GM21619 (cell line): Measurements from ENCODE around the gene CYP2D6.

Experiments used
- ATAC-seq: cut with Tn5 transposase; IDR thresholded peaks from one replicate; pipeline ENCODE4 v1.9.1; 2021; ENCODE audit not compliant: unreplicated experiment

The CYP2D6 gene

GRCh38 chr22:42086051-42086450, 44.6 kb downstream of the CYP2D6 start:
- no peak for ATAC-seq

DNA sequence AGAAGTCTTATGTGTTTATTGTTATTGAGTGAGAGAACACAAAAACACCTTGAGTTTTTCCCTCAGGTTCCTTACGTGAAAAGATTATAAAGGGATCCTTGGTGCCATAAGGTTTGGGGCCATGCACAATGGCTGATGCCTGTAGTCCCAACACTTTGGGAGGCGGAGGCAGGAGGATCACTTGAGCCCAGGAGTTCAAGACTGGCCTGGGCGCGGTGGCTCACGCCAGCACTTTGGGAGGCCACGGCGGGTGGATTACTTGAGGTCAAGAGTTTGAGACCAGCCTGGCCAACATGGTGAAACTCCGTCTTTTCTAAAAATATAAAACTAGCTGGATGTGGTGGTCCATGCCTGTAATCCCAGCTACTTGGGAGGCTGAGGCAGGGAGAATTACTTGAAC, 45.7 kb downstream of the CYP2D6 start:
- no peak for ATAC-seq

- no peak for ATAC-seq
These were observed 47.5 kb downstream of the CYP2D6 start for GRCh38 chr22:42083119-42083518.

- no peak for ATAC-seq
These were observed 50.3 kb downstream of the CYP2D6 start for GRCh38 chr22:42080287-42080686.

DNA sequence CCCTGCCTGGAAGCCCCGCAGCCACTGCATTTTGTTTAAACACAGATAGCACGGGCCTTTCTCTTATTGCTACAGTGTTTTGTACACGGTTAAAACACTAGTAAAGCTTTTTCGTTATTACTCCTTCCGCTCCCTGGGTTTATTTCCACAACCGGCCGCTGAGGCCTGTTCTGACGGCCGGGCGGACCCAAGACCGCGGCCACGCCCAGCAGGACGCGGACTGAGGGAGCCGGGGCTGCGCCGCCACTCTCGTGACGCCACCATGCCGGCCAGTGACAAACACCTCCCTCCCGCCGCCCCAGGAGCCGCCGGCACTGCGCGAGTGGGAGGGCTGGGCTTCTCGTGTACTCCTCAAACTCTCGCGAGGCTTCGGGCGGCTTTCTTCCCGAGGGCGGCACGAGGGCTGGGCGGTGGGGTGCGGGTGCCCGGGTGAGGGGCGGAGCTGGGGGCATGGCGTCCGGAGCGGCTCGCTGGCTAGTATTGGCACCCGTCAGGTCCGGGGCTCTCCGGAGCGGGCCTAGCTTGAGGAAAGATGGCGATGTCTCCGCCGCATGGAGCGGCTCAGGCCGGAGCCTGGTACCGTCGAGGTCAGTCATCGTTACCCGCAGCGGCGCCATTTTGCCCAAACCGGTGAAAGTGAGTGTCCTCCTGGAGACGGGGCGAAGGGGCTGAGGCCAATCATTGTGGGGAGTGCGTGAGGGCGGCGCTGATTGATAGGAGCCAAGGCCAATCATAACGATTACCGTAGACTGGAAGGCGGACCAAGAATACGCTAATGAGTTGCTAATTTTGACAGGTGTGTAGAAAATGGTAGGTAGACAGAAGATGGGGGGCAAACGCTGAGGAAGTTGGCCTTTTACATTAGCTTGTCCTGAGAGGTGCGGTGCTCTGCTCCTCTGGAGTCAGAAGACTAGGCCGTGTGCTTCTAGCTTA, 51.0 kb downstream of the CYP2D6 start, which contains the start of gene SMDT1:
Gene SMDT1 (plus strand): TSS at position 382 of the 933 bp plus-strand sequence. CDS start 69 bp downstream, at position 451.
- peak; percentile 75 for ATAC-seq

DNA sequence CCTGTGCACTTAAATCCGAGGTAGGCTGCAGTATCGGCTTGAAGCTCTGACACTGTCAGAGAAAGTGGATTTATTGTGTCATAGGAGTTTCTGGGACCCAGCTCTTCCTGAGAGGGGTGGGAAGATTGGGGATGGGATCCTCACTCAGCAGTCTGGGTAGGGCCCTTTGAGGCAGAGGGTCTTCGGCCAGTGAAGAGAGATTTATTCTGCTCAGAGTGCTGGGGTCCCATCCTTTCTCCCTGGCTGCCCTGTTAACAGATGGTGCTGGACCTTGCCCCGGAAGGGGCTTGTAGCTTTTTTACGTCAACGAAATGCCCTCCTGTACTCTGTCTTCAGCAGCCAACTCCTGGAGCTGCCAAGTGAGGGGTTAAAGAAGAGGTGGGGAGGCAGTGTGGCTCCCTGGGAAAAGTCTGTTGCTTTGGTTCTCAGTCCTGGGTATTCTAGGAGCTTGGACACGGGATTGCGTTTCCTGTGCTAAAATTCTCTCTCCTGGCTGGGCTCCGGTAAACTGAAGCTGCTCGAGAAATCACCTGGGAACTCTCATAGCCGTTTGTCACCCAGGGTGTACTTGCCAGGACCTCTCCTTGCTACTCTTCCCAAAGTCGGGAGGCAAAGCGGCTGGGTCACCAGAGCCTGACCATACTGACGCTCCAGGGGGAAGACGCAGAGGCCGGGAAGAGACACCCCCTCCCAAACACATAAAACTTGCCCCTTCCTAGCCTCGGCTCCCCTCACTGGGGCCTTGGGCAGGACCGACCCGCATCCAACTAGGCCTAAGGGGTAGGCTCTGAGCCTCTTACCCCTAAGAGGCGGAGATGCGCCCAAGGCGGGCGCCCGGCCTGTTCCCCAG, 51.9 kb downstream of the CYP2D6 start:
- ATAC-seq: peak; percentile 6

DNA sequence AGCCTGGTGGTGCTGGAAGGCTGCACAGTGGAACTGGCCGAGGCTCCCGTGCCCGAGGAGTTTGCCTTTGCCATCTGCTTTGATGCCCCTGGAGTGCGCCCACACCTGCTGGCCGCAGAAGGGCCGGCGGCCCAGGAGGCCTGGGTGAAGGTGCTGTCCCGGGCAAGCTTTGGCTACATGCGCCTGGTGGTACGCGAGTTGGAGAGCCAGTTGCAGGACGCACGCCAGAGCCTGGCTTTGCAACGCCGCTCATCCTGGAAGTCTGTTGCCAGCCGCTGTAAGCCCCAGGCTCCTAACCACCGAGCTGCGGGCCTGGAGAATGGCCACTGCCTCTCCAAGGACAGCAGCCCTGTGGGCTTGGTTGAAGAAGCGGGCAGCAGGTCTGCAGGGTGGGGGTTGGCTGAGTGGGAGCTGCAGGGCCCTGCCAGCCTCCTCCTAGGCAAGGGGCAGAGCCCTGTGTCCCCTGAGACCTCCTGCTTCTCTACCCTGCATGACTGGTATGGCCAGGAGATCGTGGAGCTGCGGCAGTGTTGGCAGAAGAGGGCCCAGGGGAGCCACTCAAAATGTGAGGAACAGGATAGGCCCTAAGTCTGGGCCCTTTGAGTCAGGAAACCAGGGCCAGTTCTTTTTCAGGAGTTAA, 53.0 kb downstream of the CYP2D6 start:
- ATAC-seq: no peak

DNA sequence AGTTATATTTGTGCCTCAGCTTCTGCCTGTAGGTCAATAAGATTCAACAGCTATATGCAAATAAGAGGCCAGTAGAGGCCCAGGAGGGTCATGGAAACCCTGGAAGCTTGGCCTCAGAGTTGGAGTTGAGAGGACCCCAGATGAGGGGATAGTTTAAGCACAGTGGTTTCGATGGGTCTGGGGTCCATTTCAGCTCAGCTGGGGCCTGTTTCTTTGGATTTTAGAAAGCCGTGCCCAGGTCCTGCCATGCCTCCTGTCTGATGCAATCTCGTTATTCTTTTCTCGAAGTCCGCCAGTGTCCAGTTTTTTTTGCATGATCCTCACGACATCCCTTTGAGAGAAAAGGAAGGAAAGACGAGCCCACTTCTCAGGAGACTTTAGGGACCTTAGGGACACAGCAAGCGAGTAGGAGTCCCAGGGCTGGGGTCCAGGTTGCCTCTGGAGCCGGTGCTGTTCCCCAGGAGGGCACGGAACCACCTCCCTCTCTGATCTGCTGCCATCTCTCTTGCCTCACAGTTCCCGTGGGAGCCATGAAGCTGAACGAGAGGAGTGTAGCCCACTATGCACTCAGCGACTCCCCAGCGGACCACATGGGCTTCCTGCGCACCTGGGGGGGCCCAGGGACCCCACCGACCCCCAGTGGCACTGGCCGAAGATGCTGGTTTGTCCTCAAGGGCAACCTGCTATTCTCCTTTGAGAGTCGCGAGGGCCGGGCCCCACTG, 53.7 kb downstream of the CYP2D6 start:
- no peak for ATAC-seq
